Suprapubic skin (tissue), 3 donors: Measurements from ENCODE around the gene CPA5.

Experiments
- POLR2AphosphoS5 ChIP-seq, 3 donors: sonication (generic); formaldehyde crosslinking; IDR thresholded peaks; one replicate each; pipeline ENCODE4 v1.6.1; 2017; ENCODE audit warnings: antibody characterized with exemption in 3 of 3
- TF ChIP-seq, protein P1 (sequence below), 2 donors: fragments of 200-600 bp in 1 of 2; fragments of 450-650 bp in 1 of 2; sonication (generic) in 1 of 2; IDR thresholded peaks; one replicate each; pipeline ENCODE4 v1.5.1; 2016 to 2019; ENCODE audit warnings: antibody characterized with exemption in 2 of 2, mild to moderate bottlenecking in 1 of 2, moderate library complexity in 1 of 2

DNA sequence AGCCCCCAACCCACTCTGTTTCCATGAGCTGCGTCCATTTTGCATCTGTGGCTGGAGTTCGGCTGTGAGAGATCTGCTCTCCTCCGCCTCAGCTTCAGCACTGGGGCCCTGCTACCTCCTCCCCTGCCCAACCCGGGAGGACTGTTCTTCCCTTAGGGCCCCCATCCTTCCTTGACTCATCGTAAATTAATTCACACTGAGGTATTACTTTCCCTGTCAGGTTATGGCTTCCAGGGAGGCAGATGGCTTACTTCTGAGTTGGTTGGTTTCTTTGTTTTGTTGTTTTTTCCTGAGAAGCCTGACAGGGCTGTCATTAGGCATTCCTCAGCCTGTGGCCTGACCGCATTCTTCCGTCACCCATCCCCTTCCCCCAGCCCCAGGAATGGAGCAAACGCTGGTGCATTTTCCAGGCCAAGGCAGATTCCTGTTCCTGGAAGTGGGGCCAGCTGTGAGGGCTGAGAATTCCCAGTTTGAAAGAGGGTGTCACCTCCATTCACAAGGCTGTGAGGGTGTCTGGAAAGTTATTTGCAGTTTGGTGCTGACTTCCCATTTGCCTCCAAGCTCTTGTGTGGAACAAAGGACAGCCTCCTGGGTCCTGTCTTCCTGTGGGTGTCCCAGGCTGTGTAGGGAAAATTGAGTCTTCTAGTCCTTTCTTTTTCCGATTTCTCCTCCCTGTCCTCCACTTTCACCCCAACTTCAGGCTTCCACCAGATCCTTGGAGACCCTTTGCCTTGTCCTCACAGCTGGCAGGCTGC, 11.7 kb downstream of the CPA5 start:
- TF ChIP-seq, protein P1, sequence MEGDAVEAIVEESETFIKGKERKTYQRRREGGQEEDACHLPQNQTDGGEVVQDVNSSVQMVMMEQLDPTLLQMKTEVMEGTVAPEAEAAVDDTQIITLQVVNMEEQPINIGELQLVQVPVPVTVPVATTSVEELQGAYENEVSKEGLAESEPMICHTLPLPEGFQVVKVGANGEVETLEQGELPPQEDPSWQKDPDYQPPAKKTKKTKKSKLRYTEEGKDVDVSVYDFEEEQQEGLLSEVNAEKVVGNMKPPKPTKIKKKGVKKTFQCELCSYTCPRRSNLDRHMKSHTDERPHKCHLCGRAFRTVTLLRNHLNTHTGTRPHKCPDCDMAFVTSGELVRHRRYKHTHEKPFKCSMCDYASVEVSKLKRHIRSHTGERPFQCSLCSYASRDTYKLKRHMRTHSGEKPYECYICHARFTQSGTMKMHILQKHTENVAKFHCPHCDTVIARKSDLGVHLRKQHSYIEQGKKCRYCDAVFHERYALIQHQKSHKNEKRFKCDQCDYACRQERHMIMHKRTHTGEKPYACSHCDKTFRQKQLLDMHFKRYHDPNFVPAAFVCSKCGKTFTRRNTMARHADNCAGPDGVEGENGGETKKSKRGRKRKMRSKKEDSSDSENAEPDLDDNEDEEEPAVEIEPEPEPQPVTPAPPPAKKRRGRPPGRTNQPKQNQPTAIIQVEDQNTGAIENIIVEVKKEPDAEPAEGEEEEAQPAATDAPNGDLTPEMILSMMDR (IDR thresholded peaks at IDR 0.05) = no peak
- peak in 2 of 3 donors; percentile 47 to 62 for TF ChIP-seq POLR2AphosphoS5 (IDR thresholded peaks at IDR 0.05)
